AG10803 (cell line): Measurements from ENCODE around the gene LRRC31.

ENCODE experiments used
- DNase-seq: peaks from one replicate; pipeline ENCODE4 v3.0.0; 2010; ENCODE audit warnings: low read depth
- H3K4me3 ChIP-seq: 2 replicates; pipeline ENCODE4 v1.5.1; 2011; ENCODE audit warnings: mild to moderate bottlenecking, low read length, control low read depth
- CTCF ChIP-seq: conservative IDR thresholded peaks from 2 replicates; pipeline ENCODE4 v1.5.1; 2011; ENCODE audit warnings: mild to moderate bottlenecking, low read length, control low read depth, inconsistent platforms

The LRRC31 gene

GRCh38 chr3:169809230-169809795 is 60.4 kb downstream of the LRRC31 start:
- no peak overlapping the region for H3K4me3 ChIP-seq
- no peak for DNase-seq
- no peak for TF ChIP-seq CTCF

- TF ChIP-seq CTCF: no peak
- no peak for DNase-seq
- no peak overlapping the region for H3K4me3 ChIP-seq
Observed at GRCh38 chr3:169804681-169805080, 65.1 kb downstream of the LRRC31 start.

GRCh38 chr3:169792359-169792758 is 77.4 kb downstream of the LRRC31 start:
- no peak overlapping the region for H3K4me3 ChIP-seq
- DNase-seq: no peak
- no peak for TF ChIP-seq CTCF

- H3K4me3 ChIP-seq: no peak overlapping the region
- TF ChIP-seq CTCF: no peak
- no peak for DNase-seq
Observed at GRCh38 chr3:169790687-169791429, 78.9 kb downstream of the LRRC31 start.

GRCh38 chr3:169790219-169790618 is 79.5 kb downstream of the LRRC31 start:
- TF ChIP-seq CTCF: no peak
- no peak overlapping the region for H3K4me3 ChIP-seq
- no peak for DNase-seq
